KOPT-K1 (cell line): ENCODE data around the gene IL1RL2.

ENCODE experiments used
- H3K27ac ChIP-seq: fragments of 200-600 bp; sonication (generic); 2 replicates; pipeline ENCODE4 v1.5.1; 2016; ENCODE audit warnings: antibody characterized with exemption, mild to moderate bottlenecking, low read depth, low read length; ENCODE audit not compliant: poor library complexity, severe bottlenecking
- H3K36me3 ChIP-seq: fragments of 200-600 bp; sonication (generic); 2 replicates; pipeline ENCODE4 v1.5.1; 2017; ENCODE audit warnings: antibody characterized with exemption, mild to moderate bottlenecking, low read length, moderate library complexity; ENCODE audit not compliant: insufficient read depth
- H3K9me3 ChIP-seq: fragments of 200-600 bp; sonication (generic); 2 replicates; pipeline ENCODE4 v1.5.1; 2017; ENCODE audit warnings: antibody characterized with exemption, low read length, mild to moderate bottlenecking; ENCODE audit not compliant: insufficient read depth, poor library complexity, severe bottlenecking

IL1RL2 gene

DNA sequence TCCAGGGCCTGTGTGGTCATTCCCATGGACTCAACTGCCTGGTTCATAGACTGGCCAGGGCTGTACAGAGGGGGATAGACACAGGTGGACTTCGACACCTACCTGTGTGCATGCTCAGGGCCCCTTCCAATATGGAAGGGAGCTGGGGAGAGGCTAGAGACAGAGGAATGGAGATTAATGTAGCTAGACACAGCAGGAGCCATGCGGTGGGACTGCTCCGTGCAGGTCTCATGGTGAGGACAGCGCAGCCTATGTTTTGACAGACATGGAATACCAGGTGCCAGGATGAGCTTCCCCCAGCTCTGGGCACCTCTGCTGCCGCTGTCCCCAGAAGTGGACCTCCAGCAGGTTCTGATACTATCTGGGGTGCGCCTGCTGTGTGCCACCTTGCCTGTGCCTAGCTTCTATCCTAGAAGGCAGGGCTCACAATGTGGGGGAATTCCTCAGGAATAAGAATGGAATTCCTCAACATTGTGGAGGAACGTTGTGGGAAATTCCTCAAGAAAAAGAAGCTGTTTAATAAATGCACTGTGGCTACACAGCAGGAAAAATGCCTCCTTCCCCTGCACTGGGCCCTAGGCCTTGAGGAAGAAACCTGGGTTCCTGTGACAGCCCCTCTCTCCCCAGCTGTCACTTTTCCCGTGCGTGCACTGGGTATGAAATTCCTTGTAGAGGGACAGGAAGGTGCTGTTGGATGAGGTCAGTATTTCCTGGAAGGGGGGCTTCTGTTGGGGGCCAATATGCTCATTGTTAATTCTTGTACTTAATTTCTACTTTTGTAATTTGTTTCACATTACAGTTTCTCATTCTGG lies 37.0 kb upstream of the IL1RL2 start:
- no peaks in the 10 kb centered on the region for H3K36me3 ChIP-seq
- peaks cover 15% of the 10 kb centered on the region for H3K9me3 ChIP-seq
- no peak overlapping the region for H3K27ac ChIP-seq

DNA sequence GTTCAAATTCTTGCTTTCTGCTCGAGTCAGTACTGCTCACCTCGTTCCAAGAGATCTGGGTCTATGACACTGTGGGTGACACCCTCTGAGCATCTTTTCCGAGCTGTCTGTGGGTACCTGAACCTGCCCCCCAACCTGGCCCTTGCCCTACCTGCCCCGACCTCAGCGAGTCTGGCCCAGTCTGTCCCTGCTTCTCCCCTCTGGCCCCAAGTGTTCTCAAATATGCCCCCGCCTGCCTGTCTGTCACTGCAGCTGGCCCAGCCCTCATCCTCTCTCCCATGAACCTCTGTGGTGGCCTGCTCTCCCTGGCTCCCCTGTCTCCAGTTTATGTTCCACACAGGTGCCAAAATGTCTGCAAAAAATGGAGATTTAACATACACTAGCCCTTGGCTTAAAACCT lies 32.5 kb upstream of the IL1RL2 start:
- H3K9me3 ChIP-seq = no peaks in the 10 kb centered on the region
- no peak overlapping the region for H3K27ac ChIP-seq
- no peaks in the 10 kb centered on the region for H3K36me3 ChIP-seq

DNA sequence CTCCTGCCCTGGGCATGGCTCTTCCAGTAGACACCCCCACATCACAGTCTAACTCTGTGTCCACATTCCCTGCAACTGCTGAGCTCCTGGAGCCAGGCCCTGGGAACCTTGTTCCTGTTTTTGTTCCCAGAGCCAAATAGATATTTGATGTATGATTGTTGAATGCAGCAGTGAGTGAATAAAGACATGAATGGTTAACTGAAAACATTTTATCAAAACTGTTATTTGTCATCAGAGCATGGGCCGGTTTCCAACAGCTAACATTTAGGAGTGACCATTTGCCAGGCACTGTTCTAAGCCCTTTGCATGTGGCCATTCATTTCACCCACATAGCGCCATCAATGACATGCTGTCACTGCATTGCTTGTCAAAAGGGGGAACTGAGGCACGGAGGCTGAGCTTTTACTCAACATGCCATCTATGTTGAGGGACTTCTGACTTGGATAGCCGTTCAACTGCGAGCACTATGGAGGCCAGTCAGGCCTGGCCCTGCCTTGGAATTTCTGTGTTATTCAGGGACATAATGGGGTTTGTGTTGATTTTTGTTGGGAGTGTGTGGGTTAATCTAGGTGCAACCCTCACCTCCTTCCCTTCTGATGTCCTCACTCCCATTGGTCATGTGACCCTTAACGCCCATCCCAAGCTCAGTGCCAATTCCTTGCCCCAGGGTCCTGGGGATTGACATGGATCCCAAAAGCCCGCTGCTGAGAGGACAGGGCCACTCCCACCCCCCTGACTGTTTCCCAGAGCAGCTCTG lies 31.7 kb upstream of the IL1RL2 start:
- no peak overlapping the region for H3K27ac ChIP-seq
- H3K36me3 ChIP-seq = no peaks in the 10 kb centered on the region
- H3K9me3 ChIP-seq = no peaks in the 10 kb centered on the region

DNA sequence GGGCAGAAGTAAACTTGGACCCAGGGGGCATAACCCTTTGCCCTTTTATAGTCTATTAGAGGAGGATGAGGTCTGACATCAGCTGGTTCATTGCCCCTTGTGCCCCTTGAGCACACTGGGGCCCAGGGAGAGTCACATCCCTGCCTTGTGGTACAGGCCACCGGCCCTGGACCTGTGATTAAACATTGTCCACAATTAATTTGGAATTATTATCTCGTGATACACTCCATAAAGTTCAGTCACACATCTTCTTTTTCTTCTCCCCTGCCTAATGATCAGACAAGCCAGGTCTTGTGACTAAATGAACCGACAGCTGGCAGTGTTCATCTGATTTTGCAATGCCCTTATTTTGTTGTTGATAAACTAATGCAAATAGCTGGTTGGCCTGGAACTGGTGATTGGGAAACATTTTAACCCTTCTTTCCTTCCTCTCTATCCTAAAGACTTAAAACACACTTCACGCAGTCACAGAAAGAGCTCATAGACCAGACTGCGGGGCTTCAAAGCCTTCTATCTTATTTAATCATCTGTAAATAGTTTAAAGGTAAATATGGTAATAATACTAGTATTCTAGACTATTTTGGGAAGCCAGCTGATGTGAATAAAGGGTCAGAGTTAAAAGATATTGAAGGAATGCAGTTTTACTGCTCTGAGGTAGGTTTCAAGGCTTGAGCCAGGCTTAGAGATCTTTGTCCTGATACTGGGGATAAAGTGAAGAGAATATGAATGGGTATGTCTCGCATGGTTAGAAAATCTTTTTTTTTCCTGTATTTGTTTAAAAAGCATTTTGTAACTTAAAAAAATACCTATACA lies 30.9 kb upstream of the IL1RL2 start:
- no peaks in the 10 kb centered on the region for H3K36me3 ChIP-seq
- no peaks in the 10 kb centered on the region for H3K9me3 ChIP-seq
- no peak overlapping the region for H3K27ac ChIP-seq

DNA sequence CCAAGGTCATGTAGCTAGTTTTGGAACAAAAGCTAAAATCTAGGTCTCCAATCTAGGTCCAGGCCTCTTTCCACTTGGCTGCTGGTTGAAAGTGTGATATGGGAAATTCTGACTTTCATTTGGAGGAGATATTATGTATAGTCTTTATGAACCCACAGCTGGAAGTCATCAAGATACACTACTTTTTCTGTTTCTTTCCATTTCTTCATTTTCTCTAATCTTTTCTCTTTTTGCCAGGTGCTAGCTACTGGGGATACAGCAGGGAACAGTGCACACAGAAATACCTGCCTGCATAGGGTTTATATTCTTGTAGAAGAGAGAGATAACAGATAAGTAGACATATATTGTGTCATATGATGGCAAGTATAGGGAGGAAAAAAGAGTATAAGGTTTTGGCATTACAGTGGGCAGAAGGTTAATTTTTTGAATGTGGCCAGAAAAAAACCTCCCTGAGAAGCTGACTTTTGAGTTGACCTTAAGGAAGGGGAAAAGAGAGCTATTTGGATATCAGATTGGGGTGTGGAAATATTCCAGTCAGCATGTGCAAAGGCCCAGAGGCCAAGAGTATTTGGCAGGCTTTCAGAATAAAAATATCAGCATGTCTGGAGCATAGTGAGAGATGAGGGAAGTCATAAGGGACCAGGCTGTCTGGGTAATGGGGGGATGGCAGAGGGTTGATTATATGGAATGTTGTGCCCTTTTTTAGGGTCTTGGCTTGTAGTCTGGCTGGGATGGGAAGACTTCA lies 28.6 kb upstream of the IL1RL2 start:
- Histone ChIP-seq H3K27ac (no peak overlapping the region), H3K9me3 (no peaks in the 10 kb centered on the region), H3K36me3 (no peaks in the 10 kb centered on the region)

DNA sequence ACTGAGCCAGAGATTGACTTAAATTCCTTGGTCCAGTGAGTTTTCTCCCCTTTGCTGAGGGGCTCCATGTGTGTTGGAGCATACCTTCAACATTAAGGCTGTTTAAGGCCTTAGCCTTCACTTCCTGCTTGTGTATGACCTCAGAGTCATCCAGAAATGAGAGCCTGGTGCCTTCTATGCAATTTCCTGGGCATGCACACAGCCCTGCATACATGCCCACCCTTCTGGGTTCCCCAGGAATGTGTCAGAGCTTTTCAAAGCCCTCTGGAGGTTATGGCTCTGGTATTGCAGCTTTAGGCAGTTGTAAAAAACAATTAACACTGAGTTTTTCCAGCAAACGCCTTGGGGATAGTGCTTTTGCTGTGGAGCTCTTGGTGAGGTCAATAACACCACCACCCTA lies 27.5 kb upstream of the IL1RL2 start:
- no peaks in the 10 kb centered on the region for H3K9me3 ChIP-seq
- no peak overlapping the region for H3K27ac ChIP-seq
- H3K36me3 ChIP-seq = no peaks in the 10 kb centered on the region

DNA sequence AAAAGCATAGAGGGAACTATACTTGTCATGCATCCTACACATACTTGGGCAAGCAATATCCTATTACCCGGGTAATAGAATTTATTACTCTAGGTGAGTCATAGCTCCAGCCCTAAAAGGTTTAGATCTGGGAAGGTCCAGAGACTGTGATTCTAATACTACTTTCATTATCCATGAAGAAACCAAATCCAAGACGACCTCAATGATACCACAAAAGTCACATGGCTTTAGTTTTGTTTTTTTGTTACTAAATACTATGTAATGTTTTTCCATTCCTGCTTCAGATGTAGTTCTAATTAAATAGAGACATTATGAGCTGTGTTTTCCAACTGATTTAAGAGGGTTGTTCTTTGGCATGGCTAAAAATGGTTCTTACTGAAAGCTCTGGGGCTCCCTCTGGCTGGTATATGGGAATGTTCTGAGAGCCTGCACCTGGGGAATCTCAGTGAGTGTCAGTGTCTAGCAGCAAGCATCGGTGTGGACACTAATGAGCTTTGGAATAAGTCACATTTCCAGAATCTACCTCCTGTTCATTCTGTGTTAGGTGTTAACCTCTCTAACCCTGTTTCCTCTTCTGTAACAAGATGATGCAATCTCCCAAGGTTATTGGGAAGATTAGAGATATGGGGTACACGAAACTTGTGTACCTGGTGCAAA lies 20.5 kb upstream of the IL1RL2 start:
- H3K27ac ChIP-seq = no peak overlapping the region
- H3K36me3 ChIP-seq = no peaks in the 10 kb centered on the region
- H3K9me3 ChIP-seq = no peaks in the 10 kb centered on the region

DNA sequence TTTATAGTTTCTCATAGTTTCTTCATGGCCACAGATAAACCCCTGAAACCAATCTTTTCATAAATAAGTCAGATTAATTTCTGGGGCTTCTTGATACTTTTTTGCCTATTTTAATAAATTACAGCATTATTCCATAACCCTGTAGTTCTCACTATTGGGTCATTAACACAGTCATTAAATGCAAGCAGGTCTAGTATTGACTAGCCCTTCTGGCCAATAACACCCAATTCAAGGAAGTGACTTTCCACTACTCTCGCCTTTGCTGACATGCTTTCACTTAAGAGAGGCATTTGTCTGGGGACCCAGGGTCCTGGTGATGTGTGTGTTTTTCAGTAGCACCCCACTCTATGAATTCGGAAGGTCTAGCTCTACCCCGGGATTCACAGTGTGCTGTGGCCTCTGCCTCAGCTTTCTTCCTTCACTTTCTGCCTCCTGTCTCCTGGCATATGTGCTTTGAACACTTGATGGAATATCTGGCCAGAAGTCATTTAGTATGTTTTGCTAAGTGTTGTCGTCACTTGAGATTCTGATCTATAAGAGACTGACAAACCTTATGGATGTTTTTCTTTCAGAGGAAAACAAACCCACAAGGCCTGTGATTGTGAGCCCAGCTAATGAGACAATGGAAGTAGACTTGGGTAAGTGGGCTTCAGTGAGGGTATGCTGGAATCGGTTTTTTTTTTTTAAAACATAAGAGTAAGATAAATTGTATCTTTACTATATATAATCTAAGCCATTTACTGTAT lies 18.6 kb upstream of the IL1RL2 start:
- Histone ChIP-seq H3K9me3 (no peaks in the 10 kb centered on the region), H3K36me3 (no peaks in the 10 kb centered on the region), H3K27ac (no peak overlapping the region)

DNA sequence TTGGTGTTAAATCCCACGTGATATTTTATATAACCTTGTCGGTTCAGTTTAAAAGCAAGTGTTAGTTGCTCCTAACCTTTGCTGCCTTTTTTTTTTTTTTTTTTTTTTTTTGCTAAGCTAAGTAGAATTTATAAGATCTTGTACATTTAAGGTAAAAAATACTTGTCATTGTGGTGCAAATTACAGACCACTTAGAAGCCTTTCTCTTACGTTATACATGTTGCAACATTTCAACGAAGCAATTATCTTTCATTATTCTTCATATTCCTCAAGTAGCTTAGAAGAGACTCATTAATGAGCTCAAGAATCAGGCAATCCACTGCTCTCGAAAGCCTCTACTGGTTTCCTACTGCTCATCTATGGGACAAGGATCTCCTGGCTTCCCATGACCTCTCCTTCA lies 14.9 kb upstream of the IL1RL2 start:
- H3K36me3 ChIP-seq = no peaks in the 10 kb centered on the region
- H3K9me3 ChIP-seq = no peaks in the 10 kb centered on the region
- H3K27ac ChIP-seq = no peak overlapping the region

DNA sequence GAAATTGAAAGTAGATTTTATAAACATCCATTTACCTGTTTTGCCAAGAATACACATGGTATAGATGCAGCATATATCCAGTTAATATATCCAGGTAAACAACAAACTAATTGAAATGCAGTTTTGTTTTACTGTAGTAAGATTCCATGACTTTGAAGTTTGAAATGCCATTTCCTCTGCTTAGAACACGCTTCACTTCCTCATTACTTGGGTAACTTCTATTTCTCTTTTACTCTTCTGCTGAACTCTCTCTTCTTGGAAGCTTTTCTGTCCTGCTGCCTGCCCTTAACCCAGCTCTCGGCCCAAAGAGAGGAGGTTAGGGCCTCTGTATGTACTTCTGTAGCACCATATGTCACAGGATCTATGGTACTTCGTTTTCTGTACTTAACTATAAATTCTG lies 14.1 kb upstream of the IL1RL2 start:
- Histone ChIP-seq H3K27ac (no peak overlapping the region), H3K9me3 (no peaks in the 10 kb centered on the region), H3K36me3 (no peaks in the 10 kb centered on the region)

DNA sequence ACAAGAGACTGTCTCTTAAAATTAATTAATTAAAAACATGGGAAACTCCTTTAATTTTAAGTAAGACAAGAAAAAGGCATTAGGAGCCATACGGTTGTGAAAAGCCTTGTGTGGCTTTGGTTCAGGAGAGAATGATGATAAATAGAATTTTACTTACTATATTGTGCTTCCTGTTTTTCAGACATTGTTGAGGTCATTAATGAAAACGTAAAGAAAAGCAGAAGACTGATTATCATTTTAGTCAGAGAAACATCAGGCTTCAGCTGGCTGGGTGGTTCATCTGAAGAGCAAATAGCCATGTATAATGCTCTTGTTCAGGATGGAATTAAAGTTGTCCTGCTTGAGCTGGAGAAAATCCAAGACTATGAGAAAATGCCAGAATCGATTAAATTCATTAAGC lies 10.7 kb upstream of the IL1RL2 start:
- H3K9me3 ChIP-seq = no peaks in the 10 kb centered on the region
- no peaks in the 10 kb centered on the region for H3K36me3 ChIP-seq
- H3K27ac ChIP-seq = no peak overlapping the region

DNA sequence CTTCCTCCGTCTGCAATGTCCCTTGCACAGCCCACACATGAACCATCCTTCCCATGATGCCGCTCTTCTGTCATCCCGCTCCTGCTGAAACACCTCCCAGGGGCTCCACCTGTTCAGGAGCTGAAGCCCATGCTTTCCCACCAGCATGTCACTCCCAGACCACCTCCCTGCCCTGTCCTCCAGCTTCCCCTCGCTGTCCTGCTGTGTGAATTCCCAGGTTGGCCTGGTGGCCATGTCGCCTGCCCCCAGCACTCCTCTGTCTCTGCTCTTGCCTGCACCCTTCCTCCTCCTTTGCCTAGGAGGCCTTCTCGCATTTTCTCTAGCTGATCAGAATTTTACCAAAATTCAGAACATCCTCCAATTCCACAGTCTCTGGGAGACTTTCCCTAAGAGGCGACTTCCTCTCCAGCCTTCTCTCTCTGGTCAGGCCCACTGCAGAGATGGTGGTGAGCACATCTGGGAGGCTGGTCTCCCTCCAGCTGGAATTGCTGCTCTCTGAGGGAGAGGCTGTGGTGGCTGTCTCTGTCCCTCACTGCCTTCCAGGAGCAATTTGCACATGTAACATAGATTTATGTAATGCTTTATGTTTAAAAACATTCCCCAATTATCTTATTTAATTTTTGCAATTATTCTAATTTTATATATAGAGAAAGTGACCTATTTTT lies 8.9 kb upstream of the IL1RL2 start:
- no peaks in the 10 kb centered on the region for H3K9me3 ChIP-seq
- no peak overlapping the region for H3K27ac ChIP-seq
- H3K36me3 ChIP-seq = no peaks in the 10 kb centered on the region

DNA sequence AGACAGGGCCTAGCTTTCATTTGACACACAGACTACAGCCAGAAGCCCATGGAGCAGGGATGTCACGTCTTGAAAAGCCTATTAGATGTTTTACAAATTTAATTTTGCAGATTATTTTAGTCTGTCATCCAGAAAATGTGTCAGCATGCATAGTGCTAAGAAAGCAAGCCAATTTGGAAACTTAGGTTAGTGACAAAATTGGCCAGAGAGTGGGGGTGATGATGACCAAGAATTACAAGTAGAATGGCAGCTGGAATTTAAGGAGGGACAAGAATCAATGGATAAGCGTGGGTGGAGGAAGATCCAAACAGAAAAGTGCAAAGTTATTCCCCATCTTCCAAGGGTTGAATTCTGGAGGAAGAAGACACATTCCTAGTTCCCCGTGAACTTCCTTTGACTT lies 7.8 kb upstream of the IL1RL2 start:
- Histone ChIP-seq H3K9me3 (no peaks in the 10 kb centered on the region), H3K27ac (no peak overlapping the region), H3K36me3 (no peaks in the 10 kb centered on the region)
